Measurements from ENCODE around the gene CFAP20DC. TPM values are rescaled to one million over a fixed set of nuclear protein-coding genes. Genes with fewer than 3 reads are reported as not detected.

Gene CFAP20DC
- total and polyA plus RNA-seq, 2 of the 8 experiments (the other 6 are each of a cell fraction or from before 2014, with no cell fraction given), result 2.2 to 2.8 TPM

DNA sequence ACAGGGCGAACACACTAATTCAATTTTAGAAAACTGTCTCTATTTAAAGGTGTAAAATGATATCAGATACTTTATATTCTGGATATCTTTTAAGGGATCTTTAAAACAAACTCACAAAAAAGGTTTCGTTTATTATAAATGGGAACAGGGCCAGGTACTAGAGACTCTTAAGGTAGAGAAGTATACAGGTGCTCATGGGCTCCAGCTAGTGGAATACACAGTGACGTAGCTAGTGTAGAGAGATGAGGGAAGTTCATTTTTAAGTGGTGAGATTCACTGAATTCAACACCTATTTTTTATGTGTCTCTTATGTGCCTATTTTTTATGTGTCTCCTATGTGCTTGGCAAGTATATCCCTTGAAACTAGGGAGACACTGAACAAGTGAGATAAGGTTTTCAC, 250.6 kb downstream of the CFAP20DC start:
- Histone ChIP-seq H3K18ac (ENCODE audit: extremely low read depth, low read length) (no peak overlapping the region), H3K27me3 (replicated peaks in 1 of 4; ENCODE audit: control insufficient read depth in 3 of 4, extremely low read depth in 1 of 4, insufficient read depth in 3 of 4, low read length in 3 of 4) (no peaks in the 10 kb centered on the region)
- TF ChIP-seq PHF8 (conservative IDR thresholded peaks at IDR 0.05; ENCODE audit: low read depth, low read length), result no peak
- TF ChIP-seq HDAC6 (IDR thresholded peaks at IDR 0.05; ENCODE audit: low read depth, low read length), result no peak
- TF ChIP-seq KDM5A (IDR thresholded peaks at IDR 0.05; ENCODE audit: low read length), result no peak
- TF ChIP-seq EGR1 (IDR thresholded peaks at IDR 0.05; ENCODE audit: borderline replicate concordance, low read depth, low read length), result no peak
- no peak for TF ChIP-seq CHD1 (IDR thresholded peaks at IDR 0.05; ENCODE audit: low read depth, low read length)
- TF ChIP-seq BCL11A (IDR thresholded peaks at IDR 0.05; ENCODE audit: low read depth in 2 of 2, low read length in 2 of 2), result no peak
- TF ChIP-seq FOSL1 (IDR thresholded peaks at IDR 0.05; ENCODE audit: insufficient read depth, low read depth, low read length), result no peak
- no peak for TF ChIP-seq CBX5 (IDR thresholded peaks at IDR 0.05; ENCODE audit: low read depth, low read length)
- TF ChIP-seq BACH1 (IDR thresholded peaks at IDR 0.05; ENCODE audit: low read length), result no peak
- no peak for TF ChIP-seq GTF2F1 (IDR thresholded peaks at IDR 0.05; ENCODE audit: borderline replicate concordance, low read depth, low read length)
- TF ChIP-seq EP300 (IDR thresholded peaks at IDR 0.05; ENCODE audit: borderline replicate concordance in 1 of 2, low read depth in 2 of 2, low read length in 2 of 2), result no peak
- TF ChIP-seq SP2 (IDR thresholded peaks at IDR 0.05; ENCODE audit: low read length), result no peak
- TF ChIP-seq ASH2L (IDR thresholded peaks at IDR 0.05; ENCODE audit: low read length), result no peak
- no peak for TF ChIP-seq SAP30 (IDR thresholded peaks at IDR 0.05; ENCODE audit: insufficient read depth, insufficient replicate concordance, low read length)
- TF ChIP-seq MAFK (IDR thresholded peaks at IDR 0.05; ENCODE audit: low read depth, low read length), result no peak
- TF ChIP-seq TEAD4 (IDR thresholded peaks at IDR 0.05; ENCODE audit: low read depth, low read length), result no peak

More for the DNA sequence above, 250.6 kb downstream of the CFAP20DC start:
- Histone ChIP-seq H2AK5ac (ENCODE audit: low read depth, low read length) (no peak overlapping the region), H3K9me3 (ENCODE audit: insufficient read depth in 2 of 2, low read depth in 1 of 2, low read length in 1 of 2) (no peaks in the 10 kb centered on the region), H3K4ac (replicated peaks; ENCODE audit: insufficient read length, low read depth, low read length) (no peak overlapping the region), H4K20me1 (replicated peaks in 1 of 2; ENCODE audit: control insufficient read depth in 1 of 2, insufficient read depth in 2 of 2, low read length in 2 of 2) (no peaks in the 10 kb centered on the region), H3K4me1 (replicated peaks in 1 of 4; ENCODE audit: control insufficient read depth in 3 of 4, insufficient read depth in 4 of 4, low read length in 3 of 4) (no peaks in the 10 kb centered on the region), H3K14ac (ENCODE audit: insufficient read length) (no peak overlapping the region), H4K91ac (replicated peaks; ENCODE audit: insufficient read length, low read length) (no peak overlapping the region), H3K56ac (replicated peaks; ENCODE audit: insufficient read length, low read depth, low read length) (no peak overlapping the region), H2BK120ac (replicated peaks; ENCODE audit: low read depth, low read length) (no peak overlapping the region), H3K79me1 (ENCODE audit: low read depth, low read length) (no peaks in the 10 kb centered on the region), H3K79me2 (ENCODE audit: control insufficient read depth in 1 of 2, insufficient read depth in 2 of 2, low read length in 2 of 2) (no peaks in the 10 kb centered on the region), H3K23me2 (ENCODE audit: low read depth, low read length) (no peaks in the 10 kb centered on the region), H2BK5ac (ENCODE audit: low read depth, low read length) (no peak overlapping the region; the same call in 1 of the 2 replicates), H2BK20ac (ENCODE audit: low read length) (no peak overlapping the region), H3K36me3 (ENCODE audit: control insufficient read depth in 2 of 4, insufficient read depth in 4 of 4, low read length in 3 of 4) (no peaks in the 10 kb centered on the region), H3K9ac (replicated peaks in 1 of 4; ENCODE audit: extremely low read depth in 1 of 4, low read depth in 3 of 4, low read length in 3 of 4) (no peak overlapping the region), H3K27ac (ENCODE audit: low read depth, low read length) (no peak overlapping the region), H4K5ac (ENCODE audit: insufficient read length, low read depth, low read length) (no peak overlapping the region), H2BK15ac (ENCODE audit: low read length) (no peak overlapping the region), H4K8ac (ENCODE audit: extremely low read depth, insufficient read depth, low read length) (no peak overlapping the region), H2BK12ac (ENCODE audit: low read depth, low read length) (no peak overlapping the region), H3K4me2 (ENCODE audit: insufficient read depth in 1 of 2, low read depth in 2 of 2, low read length in 2 of 2) (no peak overlapping the region), H3K4me3 (ENCODE audit: extremely low read depth in 1 of 4, insufficient read depth in 2 of 4, low read depth in 3 of 4, low read length in 4 of 4) (no peak overlapping the region), H3K23ac (ENCODE audit: insufficient read length) (no peak overlapping the region), H2AFZ (ENCODE audit: low read length) (no peak overlapping the region)
- ChIA-PET POLR2A (ENCODE audit: partially characterized antibody) (no interaction called here), CTCF (ENCODE audit: partially characterized antibody) (interaction anchor here (0.7 to 1.0 kb wide), 2 partner anchors 14 to 18 kb away, joined by 3 to 5 read pairs; no protein-coding TSS in a partner anchor)
- 81% methylated on average over 3 of the region's 3 CpGs; no CpG with 5 or more reads in 1 of the 2 experiments for WGBS, 2 experiments (ENCODE audit: extremely low coverage in 1 of 2, insufficient coverage in 1 of 2, insufficient read length in 1 of 2, insufficient replicate concordance in 2 of 2, low coverage in 1 of 2, low lambda C conversion rate in 2 of 2, missing lambda C conversion rate in 1 of 2)
- FAIRE-seq, result no peak
- no peak for DNase-seq (ENCODE audit: low read depth in 1 of 2, low spot score in 2 of 2)

All from H1 (cell line).